Measurements from ENCODE around the gene OR5K1. TPM values are rescaled to one million over a fixed set of nuclear protein-coding genes. Genes with fewer than 3 reads are reported as not detected.

Gene OR5K1
- total RNA-seq: not detected

GRCh38 chr3:98462901-98463300 lies at the start of gene OR5K1:
Gene OR5K1, plus strand, starts transcription at chr3:98463201. Its CDS starts 6,376 bp downstream, at chr3:98469577.
- POLR2A ChIA-PET: no interaction called here
- CTCF ChIA-PET: no interaction called here
- ATAC-seq (no peak), DNase-seq (no peak)
- no peaks in the 10 kb centered on the region for H3K36me3 Mint-ChIP-seq (ENCODE audit: low read depth)
- H3K4me3 Mint-ChIP-seq: no peak within 1 kb of the TSS
- peaks cover 12% of the 10 kb centered on the region for H3K4me1 Mint-ChIP-seq (ENCODE audit: low read depth)
- H3K27ac Mint-ChIP-seq: no peak within 1 kb of the TSS
- H3K9me3 Mint-ChIP-seq (ENCODE audit: insufficient read depth): peaks cover 14% of the 10 kb centered on the region
- H3K27me3 Mint-ChIP-seq (ENCODE audit: low read depth): peaks cover 5% of the 10 kb centered on the region

GRCh38 chr3:98432575-98432974 lies 30.4 kb upstream of the OR5K1 start:
- no peak for ATAC-seq
- CTCF ChIA-PET: no interaction called here

GRCh38 chr3:98433764-98434163 lies 29.2 kb upstream of the OR5K1 start:
- no peak overlapping the region for H3K27ac Mint-ChIP-seq
- no peaks in the 10 kb centered on the region for H3K4me1 Mint-ChIP-seq (ENCODE audit: low read depth)
- peaks cover 16% of the 10 kb centered on the region for H3K9me3 Mint-ChIP-seq (ENCODE audit: insufficient read depth)
- H3K4me3 Mint-ChIP-seq: no peak overlapping the region
- CTCF ChIA-PET: no interaction called here
- ATAC-seq (no peak), DNase-seq (no peak)
- peaks cover 12% of the 10 kb centered on the region for H3K27me3 Mint-ChIP-seq (ENCODE audit: low read depth)
- POLR2A ChIA-PET: no interaction called here
- peaks cover 4% of the 10 kb centered on the region for H3K36me3 Mint-ChIP-seq (ENCODE audit: low read depth)

More at GRCh38 chr3:98432575-98432974, 30.4 kb upstream of the OR5K1 start:
- DNase-seq: no peak
- H3K4me1 Mint-ChIP-seq (ENCODE audit: low read depth): no peaks in the 10 kb centered on the region
- H3K27me3 Mint-ChIP-seq (ENCODE audit: low read depth): peaks cover 7% of the 10 kb centered on the region
- peaks cover 16% of the 10 kb centered on the region for H3K9me3 Mint-ChIP-seq (ENCODE audit: insufficient read depth)
- no peak overlapping the region for H3K4me3 Mint-ChIP-seq
- peaks cover 4% of the 10 kb centered on the region for H3K36me3 Mint-ChIP-seq (ENCODE audit: low read depth)
- POLR2A ChIA-PET: no interaction called here
- no peak overlapping the region for H3K27ac Mint-ChIP-seq

GRCh38 chr3:98434412-98434811 lies 28.6 kb upstream of the OR5K1 start:
- H3K27me3 Mint-ChIP-seq (ENCODE audit: low read depth): peaks cover 12% of the 10 kb centered on the region
- DNase-seq: no peak
- CTCF ChIA-PET: no interaction called here
- H3K27ac Mint-ChIP-seq: no peak overlapping the region
- peaks cover 4% of the 10 kb centered on the region for H3K36me3 Mint-ChIP-seq (ENCODE audit: low read depth)
- POLR2A ChIA-PET: no interaction called here
- ATAC-seq: no peak
- peaks cover 15% of the 10 kb centered on the region for H3K9me3 Mint-ChIP-seq (ENCODE audit: insufficient read depth)
- no peaks in the 10 kb centered on the region for H3K4me1 Mint-ChIP-seq (ENCODE audit: low read depth)
- H3K4me3 Mint-ChIP-seq: no peak overlapping the region

- no peak overlapping the region for H3K4me3 Mint-ChIP-seq
- POLR2A ChIA-PET: no interaction called here
- ATAC-seq: no peak
Observed at GRCh38 chr3:98440283-98440682, 22.7 kb upstream of the OR5K1 start.

GRCh38 chr3:98445949-98446406 lies 17.0 kb upstream of the OR5K1 start:
- ATAC-seq: no peak

More at GRCh38 chr3:98440283-98440682, 22.7 kb upstream of the OR5K1 start:
- CTCF ChIA-PET: no interaction called here
- H3K36me3 Mint-ChIP-seq (ENCODE audit: low read depth): no peaks in the 10 kb centered on the region
- H3K9me3 Mint-ChIP-seq (ENCODE audit: insufficient read depth): peaks cover 9% of the 10 kb centered on the region
- no peaks in the 10 kb centered on the region for H3K4me1 Mint-ChIP-seq (ENCODE audit: low read depth)
- peaks cover 30% of the 10 kb centered on the region for H3K27me3 Mint-ChIP-seq (ENCODE audit: low read depth)
- H3K27ac Mint-ChIP-seq: no peak overlapping the region
- no peak for DNase-seq

GRCh38 chr3:98449606-98450193 lies 13.3 kb upstream of the OR5K1 start:
- Mint-ChIP-seq H3K36me3 (ENCODE audit: low read depth) (peaks cover 3% of the 10 kb centered on the region), H3K4me3 (no peak overlapping the region), H3K27me3 (ENCODE audit: low read depth) (peaks cover 13% of the 10 kb centered on the region), H3K27ac (no peak overlapping the region), H3K9me3 (ENCODE audit: insufficient read depth) (no peaks in the 10 kb centered on the region), H3K4me1 (ENCODE audit: low read depth) (peaks cover 16% of the 10 kb centered on the region)
- no peak for DNase-seq
- CTCF ChIA-PET: no interaction called here
- no peak for ATAC-seq
- POLR2A ChIA-PET: no interaction called here

More at GRCh38 chr3:98445949-98446406, 17.0 kb upstream of the OR5K1 start:
- Mint-ChIP-seq H3K36me3 (ENCODE audit: low read depth) (peaks cover 3% of the 10 kb centered on the region), H3K4me3 (no peak overlapping the region), H3K9me3 (ENCODE audit: insufficient read depth) (peaks cover 9% of the 10 kb centered on the region), H3K4me1 (ENCODE audit: low read depth) (peaks cover 16% of the 10 kb centered on the region), H3K27me3 (ENCODE audit: low read depth) (peaks cover 17% of the 10 kb centered on the region), H3K27ac (no peak overlapping the region)
- ChIA-PET POLR2A (no interaction called here), CTCF (no interaction called here)
- DNase-seq: no peak

GRCh38 chr3:98450372-98450771 lies 12.6 kb upstream of the OR5K1 start:
- peaks cover 3% of the 10 kb centered on the region for H3K36me3 Mint-ChIP-seq (ENCODE audit: low read depth)
- no peaks in the 10 kb centered on the region for H3K9me3 Mint-ChIP-seq (ENCODE audit: insufficient read depth)
- ChIA-PET CTCF (no interaction called here), POLR2A (no interaction called here)
- H3K4me3 Mint-ChIP-seq: no peak overlapping the region
- H3K27ac Mint-ChIP-seq: no peak overlapping the region
- peaks cover 16% of the 10 kb centered on the region for H3K4me1 Mint-ChIP-seq (ENCODE audit: low read depth)
- no peak for ATAC-seq
- no peak for DNase-seq
- H3K27me3 Mint-ChIP-seq (ENCODE audit: low read depth): peaks cover 10% of the 10 kb centered on the region

GRCh38 chr3:98453827-98454226 lies 9.2 kb upstream of the OR5K1 start:
- ChIA-PET POLR2A (no interaction called here), CTCF (interaction anchor here (1.2 kb wide), 1 partner anchor 415 kb away, joined by 3 read pairs; no protein-coding TSS in a partner anchor)
- peaks cover 7% of the 10 kb centered on the region for H3K27me3 Mint-ChIP-seq (ENCODE audit: low read depth)
- H3K9me3 Mint-ChIP-seq (ENCODE audit: insufficient read depth): peaks cover under 1% of the 10 kb centered on the region
- peaks cover 3% of the 10 kb centered on the region for H3K36me3 Mint-ChIP-seq (ENCODE audit: low read depth)
- H3K4me1 Mint-ChIP-seq (ENCODE audit: low read depth): peaks cover 12% of the 10 kb centered on the region
- no peak overlapping the region for H3K27ac Mint-ChIP-seq
- H3K4me3 Mint-ChIP-seq: no peak overlapping the region
- no peak for DNase-seq
- no peak for ATAC-seq

GRCh38 chr3:98454929-98455328 lies 8.1 kb upstream of the OR5K1 start:
- H3K27me3 Mint-ChIP-seq (ENCODE audit: low read depth): peaks cover 7% of the 10 kb centered on the region
- peaks cover 11% of the 10 kb centered on the region for H3K9me3 Mint-ChIP-seq (ENCODE audit: insufficient read depth)
- no peak for ATAC-seq
- H3K36me3 Mint-ChIP-seq (ENCODE audit: low read depth): no peaks in the 10 kb centered on the region
- H3K4me3 Mint-ChIP-seq: no peak overlapping the region
- DNase-seq: no peak
- no peak overlapping the region for H3K27ac Mint-ChIP-seq
- ChIA-PET POLR2A (no interaction called here), CTCF (no interaction called here)
- H3K4me1 Mint-ChIP-seq (ENCODE audit: low read depth): peaks cover 8% of the 10 kb centered on the region

GRCh38 chr3:98457543-98457942 lies 5.5 kb upstream of the OR5K1 start:
- ChIA-PET POLR2A (no interaction called here), CTCF (no interaction called here)
- Mint-ChIP-seq H3K4me1 (ENCODE audit: low read depth) (peaks cover 12% of the 10 kb centered on the region), H3K4me3 (no peak overlapping the region), H3K36me3 (ENCODE audit: low read depth) (no peaks in the 10 kb centered on the region), H3K27me3 (ENCODE audit: low read depth) (peaks cover 9% of the 10 kb centered on the region), H3K27ac (no peak overlapping the region), H3K9me3 (ENCODE audit: insufficient read depth) (peaks cover 11% of the 10 kb centered on the region)
- ATAC-seq (no peak), DNase-seq (no peak)

GRCh38 chr3:98460220-98460619 lies 2.8 kb upstream of the OR5K1 start:
- no peak overlapping the region for H3K4me3 Mint-ChIP-seq
- peaks cover 12% of the 10 kb centered on the region for H3K4me1 Mint-ChIP-seq (ENCODE audit: low read depth)
- H3K27ac Mint-ChIP-seq: no peak overlapping the region
- H3K27me3 Mint-ChIP-seq (ENCODE audit: low read depth): peaks cover 5% of the 10 kb centered on the region
- ChIA-PET CTCF (interaction anchor here (0.8 to 2.0 kb wide), 2 partner anchors 16 to 22 kb away, joined by 3 to 5 read pairs; no protein-coding TSS in a partner anchor), POLR2A (no interaction called here)
- H3K9me3 Mint-ChIP-seq (ENCODE audit: insufficient read depth): peaks cover 14% of the 10 kb centered on the region
- DNase-seq: peak; percentile 31
- no peaks in the 10 kb centered on the region for H3K36me3 Mint-ChIP-seq (ENCODE audit: low read depth)
- no peak for ATAC-seq

Data from activated CD8-positive, alpha-beta T cell treated with anti-CD3 and anti-CD28 coated beads, Interleukin-2, amount 10 ng/mL, durations not matched to agents 7 days and 5 days (primary cell).